Stimulated activated CD8-positive, alpha-beta memory T cell treated with anti-CD3 and anti-CD28 coated beads, Interleukin-4, amount 100 ng/mL, for 1 hour (primary cell): ENCODE data around the gene KDM4B.
"Not testable (repeated sequence)": the region's sequence is repeated elsewhere in the genome, so short reads cannot be mapped to it uniquely, and the experiment has no call there.

Experiments
- DNase-seq, 2 donors: peaks; one replicate each; pipeline ENCODE4 v3.0.0-alpha.2; 2020; ENCODE audit warnings: low read depth in 2 of 2, low spot score in 1 of 2

Gene KDM4B

GRCh38 chr19:4967738-4968461 lies 1.0 kb upstream of the KDM4B start:
- DNase-seq: no peak

DNA sequence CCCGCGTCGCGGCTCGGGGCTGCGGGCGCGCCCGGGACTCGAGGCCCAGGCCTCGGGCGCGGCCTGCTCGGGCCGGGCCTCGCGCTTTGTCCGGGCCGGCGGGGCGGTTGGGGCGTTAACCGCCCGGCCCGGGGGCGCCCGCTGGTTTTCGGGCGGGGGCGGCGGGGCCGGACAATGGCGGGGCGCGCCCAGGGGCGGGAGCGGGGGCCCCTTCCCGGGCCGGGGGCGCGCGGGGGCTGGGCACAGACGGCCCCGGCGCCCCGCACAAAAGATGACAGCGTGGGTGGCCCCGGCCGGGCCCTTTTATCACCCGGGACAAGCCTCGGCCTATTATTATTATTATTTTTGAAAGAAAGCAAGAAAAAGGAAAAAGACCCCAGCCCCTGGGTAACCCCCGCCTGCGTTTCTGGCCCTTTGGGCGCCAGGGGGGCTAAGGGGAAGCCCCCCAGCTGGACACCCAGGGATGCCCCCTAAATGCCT lies 419 bp downstream of the KDM4B start:
- no peak for DNase-seq

DNA sequence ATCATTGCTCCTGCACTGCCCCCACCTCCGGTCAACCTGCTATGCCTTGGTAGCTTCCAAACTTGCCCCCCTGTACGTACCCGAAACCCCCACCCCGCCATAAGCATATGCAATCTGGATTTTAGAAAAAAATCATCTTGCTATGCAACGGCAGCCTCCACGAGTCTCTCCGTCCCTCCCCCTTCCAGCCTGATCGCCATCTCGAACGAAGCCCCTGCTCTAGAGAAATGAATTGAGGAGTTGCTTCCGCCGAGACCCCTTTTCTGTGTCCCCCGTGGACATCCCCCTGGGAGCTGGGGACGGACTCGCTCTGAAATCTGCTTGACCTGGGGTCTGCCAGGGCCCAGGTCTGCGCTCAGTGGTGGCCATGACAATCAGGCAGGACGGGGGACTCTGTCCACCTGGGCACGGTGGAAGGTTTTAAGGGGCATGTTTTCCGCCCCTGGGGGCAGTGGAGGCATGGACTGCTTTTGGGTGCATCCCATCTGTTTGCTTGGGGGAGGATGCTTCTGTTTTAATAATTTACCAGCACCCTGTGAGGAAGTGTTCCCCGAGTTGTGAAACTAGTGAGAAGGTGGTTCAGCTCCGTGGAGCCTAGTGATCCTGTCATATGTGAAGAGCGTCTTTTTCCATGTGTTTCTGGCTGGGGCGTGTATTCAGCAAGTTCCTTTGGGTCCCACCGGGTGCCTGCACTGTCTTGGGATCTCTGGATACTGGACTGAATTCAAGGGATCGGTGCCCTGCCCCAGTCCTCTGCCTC lies 1.0 kb downstream of the KDM4B start:
- no peak for DNase-seq

- no peak for DNase-seq
Observed at GRCh38 chr19:4970558-4971423, 1.9 kb downstream of the KDM4B start.

DNA sequence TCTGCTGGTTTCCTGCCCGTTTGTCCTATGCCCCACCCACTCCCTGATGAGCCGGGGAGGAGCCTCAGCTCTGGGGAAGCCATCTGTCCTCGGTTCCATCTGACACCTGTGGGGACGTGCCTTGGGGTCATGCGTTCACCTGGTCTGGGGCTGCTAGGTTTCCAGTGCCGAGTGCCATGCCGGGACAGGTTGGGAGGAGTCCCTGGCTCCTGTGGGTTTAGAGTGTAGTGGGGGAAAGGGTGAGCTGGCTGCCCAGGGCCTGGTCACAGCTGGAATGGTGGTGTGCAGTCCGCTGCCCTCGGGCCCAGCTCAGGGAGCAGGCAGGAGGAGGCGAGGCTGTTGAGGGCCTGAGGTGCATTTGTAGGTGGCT lies 2.5 kb downstream of the KDM4B start:
- DNase-seq: no peak

- DNase-seq: no peak
Observed at GRCh38 chr19:4971816-4972495, 3.0 kb downstream of the KDM4B start.

DNA sequence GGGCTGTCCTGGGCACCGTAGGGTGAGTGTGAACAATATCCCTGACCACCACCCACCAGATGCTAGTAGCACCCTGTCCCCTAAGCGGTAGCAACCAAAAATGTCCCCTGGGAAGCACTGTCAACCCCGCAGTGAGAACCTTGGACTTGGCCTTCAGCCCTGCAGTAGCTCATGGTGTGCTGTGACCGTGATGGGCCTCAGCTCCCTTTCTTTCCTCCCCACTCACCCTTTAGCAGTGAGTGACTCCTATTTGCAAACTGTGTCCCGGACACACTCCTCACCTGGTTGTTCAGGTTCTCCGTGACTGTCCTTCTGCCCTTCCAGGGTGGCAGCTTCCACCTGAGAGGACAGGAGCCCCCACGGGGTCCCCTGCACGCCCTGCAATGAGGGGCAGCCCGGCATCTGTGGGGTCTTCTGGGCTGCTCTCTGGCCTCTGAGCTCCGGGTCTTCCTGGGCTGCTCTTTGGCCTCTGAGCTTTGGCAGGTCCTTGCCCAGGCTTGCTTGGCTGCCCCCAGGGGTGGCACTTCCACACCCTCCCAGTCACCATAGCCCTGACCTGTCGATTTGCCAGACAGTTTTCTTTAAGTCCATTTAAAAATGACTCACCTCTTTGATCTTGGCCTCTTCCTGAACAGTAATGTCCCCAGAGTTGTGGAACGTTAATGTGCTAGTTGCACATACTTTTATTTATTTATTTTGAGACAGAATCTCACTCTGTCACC lies 3.8 kb downstream of the KDM4B start:
- no peak for DNase-seq

DNA sequence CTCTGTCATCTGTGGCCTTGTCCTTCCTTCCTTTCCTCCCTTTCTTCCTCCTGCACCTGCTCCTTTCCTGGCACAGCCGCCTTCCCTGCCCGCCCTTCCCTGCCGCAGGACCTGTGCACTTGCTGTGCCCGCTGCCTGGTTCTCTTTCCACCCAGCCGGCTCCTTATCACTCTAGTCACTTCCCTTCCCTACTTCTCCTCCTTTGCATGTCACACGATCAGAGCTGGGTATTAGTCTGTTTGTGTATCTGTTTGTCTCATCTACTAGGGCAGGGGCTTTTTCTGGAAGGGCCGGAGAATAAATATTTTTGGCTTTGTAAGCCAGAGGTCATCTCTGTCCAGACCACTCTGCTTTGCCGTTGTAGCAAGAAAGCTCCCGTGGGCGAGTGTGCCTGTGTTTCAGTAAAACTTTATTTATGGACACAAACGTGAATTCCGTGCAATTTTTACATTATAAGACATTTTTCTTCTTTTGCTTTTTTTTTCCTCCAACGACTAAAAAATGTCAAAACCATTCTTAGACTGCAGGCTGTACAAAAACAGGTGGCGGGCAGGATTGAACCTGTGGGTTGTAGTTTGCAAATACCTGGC lies 6.1 kb downstream of the KDM4B start:
- DNase-seq: no peak

GRCh38 chr19:4975601-4976000 lies 6.7 kb downstream of the KDM4B start:
- not testable (repeated sequence) for DNase-seq

DNA sequence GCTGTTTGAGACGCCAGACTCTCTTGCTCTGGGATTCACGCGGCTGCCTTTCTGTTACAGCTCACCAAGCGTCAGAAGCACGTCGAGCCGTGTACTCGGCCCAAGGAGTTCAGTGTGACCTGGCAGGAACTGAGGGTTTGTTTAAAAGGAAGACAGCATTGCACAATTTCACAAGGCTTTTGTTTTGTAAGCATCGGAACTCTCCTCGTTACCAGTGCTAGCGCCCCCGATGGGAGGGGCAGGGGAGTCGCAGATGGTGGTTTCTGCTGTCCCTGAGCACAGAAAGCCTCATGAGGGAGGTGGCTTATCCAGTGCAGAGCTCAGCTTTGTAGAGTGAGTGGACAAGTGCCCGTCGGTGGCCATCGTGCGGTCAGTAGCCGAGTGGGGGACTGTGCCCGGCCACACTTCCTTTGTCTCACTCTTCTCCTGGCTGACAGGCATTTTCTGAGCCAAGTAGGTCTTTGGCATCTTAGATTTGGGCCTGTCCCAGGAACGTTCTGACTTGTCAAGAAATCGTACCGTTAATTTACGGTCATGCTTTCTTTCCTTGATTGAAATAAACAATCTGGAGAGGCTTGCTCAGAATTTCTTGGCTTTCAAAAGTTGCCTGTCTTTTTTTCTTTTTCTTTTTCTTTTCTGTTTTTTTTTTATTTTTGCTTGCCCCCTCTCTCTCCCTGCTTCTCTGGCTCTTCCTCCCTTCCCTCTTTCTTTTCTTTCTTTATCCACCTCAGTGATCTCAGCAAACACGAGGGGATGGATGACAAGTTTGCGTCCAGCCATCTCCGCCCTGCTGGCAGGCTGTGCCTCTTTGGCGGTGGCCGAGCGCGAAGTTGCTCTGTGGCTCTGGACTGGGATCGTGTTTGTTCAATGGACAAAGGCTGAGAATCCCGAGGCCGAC lies 7.7 kb downstream of the KDM4B start:
- no peak for DNase-seq

DNA sequence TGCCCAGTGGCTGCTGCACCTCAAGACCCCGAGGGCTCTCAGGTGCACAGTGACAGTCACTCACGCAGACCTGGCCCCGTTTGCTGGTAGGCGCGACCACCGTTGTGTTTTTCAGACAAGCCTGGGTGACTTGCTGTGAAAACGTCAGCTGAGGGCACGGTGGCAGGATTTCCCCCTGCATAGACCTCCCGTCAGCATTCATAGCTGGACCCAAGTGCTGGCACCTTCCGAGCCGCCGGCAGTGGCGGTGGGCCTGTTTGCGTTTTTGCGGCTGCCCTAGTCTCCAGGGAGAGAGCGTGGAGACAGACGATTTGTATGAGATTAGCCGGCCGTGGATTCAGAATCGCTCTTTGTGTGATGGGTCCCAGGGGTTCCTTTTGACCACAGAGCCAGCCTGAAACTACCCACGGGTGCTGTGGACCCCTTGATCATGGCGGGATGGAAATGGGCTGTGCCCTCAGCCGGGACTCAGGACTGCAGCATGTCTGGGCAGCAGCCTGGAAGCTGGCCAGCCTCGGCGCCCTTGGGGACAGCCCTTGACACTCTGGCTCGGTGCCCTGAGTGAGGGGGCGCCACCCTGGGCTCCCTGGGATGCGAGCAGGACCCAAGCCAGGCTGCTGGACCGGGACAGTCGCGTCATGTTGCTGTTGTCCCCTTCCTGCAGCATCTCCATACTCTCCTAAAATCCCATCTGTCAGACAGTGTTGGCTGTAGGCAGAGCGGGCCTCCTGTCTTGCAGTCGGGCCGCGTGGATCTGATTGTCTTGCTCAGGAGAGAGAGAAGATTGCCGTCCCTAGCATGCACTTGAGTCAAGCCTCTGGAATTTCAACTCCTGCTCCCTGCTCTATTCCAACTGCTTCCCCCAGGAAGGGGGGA lies 8.6 kb downstream of the KDM4B start:
- DNase-seq: no peak

DNA sequence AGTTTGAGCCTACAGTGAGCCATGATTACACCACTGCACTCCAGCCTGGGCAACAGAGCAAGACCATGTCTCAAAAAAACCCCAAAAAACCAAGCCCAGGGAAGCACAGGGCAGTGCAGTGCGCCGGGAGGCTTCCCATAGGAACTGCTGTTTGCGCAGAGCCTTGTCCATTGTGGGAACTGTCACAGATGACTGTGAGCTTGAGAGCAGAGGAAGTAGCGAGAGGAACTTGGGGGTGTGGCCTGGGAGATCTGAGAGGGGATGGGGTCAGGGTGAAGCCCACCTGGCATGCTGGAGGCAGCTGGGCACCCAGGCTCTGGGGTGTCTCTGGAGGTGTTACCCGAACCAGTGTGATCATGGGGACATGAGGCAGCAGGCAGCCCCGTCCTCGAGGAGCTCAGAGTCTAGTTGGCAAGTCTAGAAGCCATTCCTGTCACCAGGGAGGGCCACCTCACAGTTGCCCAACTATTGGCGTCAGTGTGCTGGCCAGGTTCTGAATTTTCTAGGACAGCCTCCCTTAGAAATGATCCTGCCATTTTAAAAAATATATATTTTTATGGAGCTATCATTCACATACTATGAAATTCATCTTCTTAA lies 10.4 kb downstream of the KDM4B start:
- no peak for DNase-seq

DNA sequence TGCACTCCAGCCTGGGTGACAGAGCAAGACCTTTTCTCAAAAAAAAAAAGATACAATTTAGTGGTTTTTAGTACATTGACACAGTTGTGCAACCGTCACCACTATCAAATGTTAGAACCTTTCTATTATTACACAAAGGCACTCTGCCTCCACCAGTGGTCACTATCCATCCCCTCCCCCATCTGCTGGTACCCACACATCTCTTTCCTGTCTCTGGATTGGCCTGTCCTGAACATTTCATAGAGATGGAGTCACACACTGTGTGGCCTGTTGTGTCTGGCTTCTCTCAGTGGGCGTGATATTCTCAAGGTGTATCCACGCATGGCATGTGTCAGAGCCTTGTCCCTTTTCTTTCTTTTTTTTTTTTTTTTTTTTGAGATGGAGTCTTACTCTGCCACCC lies 11.2 kb downstream of the KDM4B start:
- DNase-seq: no peak

GRCh38 chr19:4980838-4981680 lies 12.1 kb downstream of the KDM4B start:
- no peak for DNase-seq

DNA sequence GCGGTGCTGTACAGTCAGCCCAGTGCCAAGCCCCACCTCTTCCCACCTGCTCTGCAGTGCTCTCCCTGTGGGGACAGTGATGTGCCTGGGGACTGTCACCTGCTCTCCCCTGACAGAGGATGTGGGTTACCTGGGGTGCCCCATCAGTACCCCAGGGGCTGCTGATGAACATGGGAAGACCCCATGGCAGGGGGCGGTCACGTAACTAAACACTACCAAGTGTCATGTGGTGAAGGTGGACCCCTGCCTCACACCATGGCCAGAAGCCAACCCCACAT lies 12.7 kb downstream of the KDM4B start:
- DNase-seq: no peak

DNA sequence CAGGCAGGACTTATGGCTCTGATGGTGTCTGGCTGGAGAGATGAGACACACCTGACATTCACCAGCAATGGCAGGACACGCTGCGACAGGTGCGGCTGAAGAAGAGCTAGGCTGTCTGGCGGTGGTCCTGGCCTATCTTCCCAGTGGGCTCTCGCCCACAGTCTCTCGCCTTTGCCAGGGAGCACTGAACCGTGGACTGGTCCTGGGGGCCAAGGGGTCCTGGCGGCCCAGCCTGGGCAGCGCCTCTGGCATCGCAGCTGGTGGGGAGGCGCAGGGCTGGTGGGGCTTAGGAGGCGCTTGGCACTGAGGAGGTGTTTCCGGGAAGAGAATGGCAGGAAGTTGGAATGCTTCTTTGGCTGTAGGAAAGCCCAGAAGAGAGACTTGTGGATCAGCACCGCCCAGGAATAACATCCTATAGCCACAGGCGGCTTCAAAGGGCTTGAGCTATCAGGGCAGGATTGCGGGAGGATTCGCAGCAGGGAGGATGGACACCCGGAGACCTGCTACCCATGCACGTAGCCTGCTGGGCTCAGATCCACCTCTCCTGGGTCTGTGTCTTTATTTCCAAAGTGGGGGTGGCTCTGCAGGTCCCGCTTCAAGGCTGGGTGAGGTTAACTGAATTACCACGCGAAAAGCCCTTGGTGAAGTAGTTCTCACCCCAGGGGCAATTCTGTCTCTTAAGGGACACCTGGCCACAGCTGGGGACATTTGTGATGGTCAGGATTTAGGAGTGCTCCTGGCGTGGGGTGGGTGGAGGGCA lies 14.6 kb downstream of the KDM4B start:
- no peak for DNase-seq

DNA sequence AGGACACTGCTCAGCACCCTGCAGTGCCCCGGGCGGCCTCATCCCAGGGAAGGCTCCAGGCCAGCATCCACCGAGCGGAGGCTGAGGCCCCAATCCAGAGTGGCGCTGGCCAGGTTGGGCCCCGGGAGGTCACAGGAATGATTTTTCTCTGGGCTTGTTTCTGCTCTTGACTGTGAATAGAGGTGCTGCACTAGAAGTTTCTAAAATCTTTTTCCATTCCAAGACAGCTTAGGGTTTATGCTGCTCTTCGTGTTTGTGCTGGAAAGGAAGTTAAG lies 15.1 kb downstream of the KDM4B start:
- DNase-seq: no peak
